Prostate gland (tissue), 2 donors: ENCODE results near the gene HTR1D. TPM values are rescaled to one million over a fixed set of nuclear protein-coding genes. Genes with fewer than 3 reads are reported as not detected.
"Not testable (repeated sequence)": the region's sequence is repeated elsewhere in the genome, so short reads cannot be mapped to it uniquely, and the experiment has no call there.

Experiments used
- DNase-seq: peaks from one replicate; pipeline ENCODE4 v3.0.0-alpha.2; 2019; ENCODE audit warnings: low spot score
- H3K27ac ChIP-seq, 2 donors: fragments of 200-600 bp; sonication (generic); 2 replicates each; pipeline ENCODE4 v1.5.1; 2017 to 2019
- H3K27me3 ChIP-seq: fragments of 200-600 bp; sonication (generic); replicated peaks from 2 replicates; pipeline ENCODE4 v1.5.1; 2019; ENCODE audit not compliant: insufficient read depth
- H3K36me3 ChIP-seq, 2 donors: fragments of 200-600 bp; sonication (generic); 1 replicate in 1 of 2; 2 replicates in 1 of 2; pipeline versions ENCODE4 v1.5.1 to v1.8.1; 2017 to 2019
- H3K4me1 ChIP-seq: fragments of 200-600 bp; sonication (generic); replicated peaks from 2 replicates; pipeline ENCODE4 v1.5.1; 2019
- H3K4me3 ChIP-seq, 2 donors: fragments of 200-600 bp; sonication (generic); 2 replicates each; pipeline ENCODE4 v1.5.1; 2017 to 2019
- H3K9me3 ChIP-seq: fragments of 200-600 bp; sonication (generic); 2 replicates; pipeline ENCODE4 v1.5.1; 2017
- CTCF ChIP-seq, 4 experiments: fragments of 200-600 bp in 2 of 4; fragments of 450-650 bp in 2 of 4; sonication (generic) in 2 of 4; IDR thresholded peaks; 1 replicate in 3 of 4; 2 replicates in 1 of 4; pipeline ENCODE4 v1.5.1; 2016 to 2019; ENCODE audit warnings: antibody characterized with exemption in 4 of 4, mild to moderate bottlenecking in 2 of 4, moderate library complexity in 2 of 4
- POLR2A ChIP-seq: fragments of 450-650 bp; IDR thresholded peaks from one replicate; pipeline ENCODE4 v1.6.1; 2016; ENCODE audit warnings: antibody characterized with exemption, mild to moderate bottlenecking
- POLR2AphosphoS5 ChIP-seq: sonication (generic); formaldehyde crosslinking; IDR thresholded peaks from one replicate; pipeline ENCODE4 v1.6.1; 2017; ENCODE audit warnings: antibody characterized with exemption
- WGBS: methylation state at CpG from one replicate; pipeline ENCODE4 v1.1.5; 2018; 5-methylcytosine and 5-hydroxymethylcytosine counted together
- intact Hi-C: fragments of 100-400 bp; cut with DNase I; formaldehyde crosslinking; loops from one replicate; pipeline ENCODE4 v1.14.2; 2022
- total RNA-seq, 2 donors: library from RNA; depleted of rRNA; stranded (reverse); fragments of >200 nt; gene quantifications; one replicate each; pipeline ENCODE4 v1.1.0, GENCODE V29; 2016

Gene HTR1D
- total RNA-seq, 2 donors from 2014 or later = 0.09 to 0.28 TPM

- no peaks in the 10 kb centered on the region for H3K27me3 ChIP-seq
- no peak for DNase-seq
- 56% methylated on average over 11 of the region's 11 CpGs for WGBS
- no peak overlapping the region for H3K4me3 ChIP-seq
- H3K4me1 ChIP-seq = no peaks in the 10 kb centered on the region
- no peak overlapping the region for H3K27ac ChIP-seq
- intact Hi-C loops = no loop called here
- H3K9me3 ChIP-seq = no peaks in the 10 kb centered on the region
- TF ChIP-seq POLR2AphosphoS5 (no peak), POLR2A (no peak), CTCF (IDR thresholded peaks at IDR 0.05) (no peak)
- H3K36me3 ChIP-seq = no peaks in the 10 kb centered on the region
These were observed 22.9 kb downstream of the HTR1D start for GRCh38 chr1:23194119-23194984.

- no peaks in the 10 kb centered on the region for H3K4me1 ChIP-seq
- intact Hi-C loops = no loop called here
- no peak overlapping the region for H3K4me3 ChIP-seq
- DNase-seq = no peak
- TF ChIP-seq POLR2AphosphoS5 (no peak), POLR2A (no peak), CTCF (IDR thresholded peaks at IDR 0.05) (no peak)
- H3K27ac ChIP-seq = no peak overlapping the region
- H3K27me3 ChIP-seq = no peaks in the 10 kb centered on the region
- 90% methylated on average over 27 of the region's 27 CpGs for WGBS
- no peaks in the 10 kb centered on the region for H3K36me3 ChIP-seq
- no peaks in the 10 kb centered on the region for H3K9me3 ChIP-seq
These were observed 23.7 kb downstream of the HTR1D start for GRCh38 chr1:23193391-23194118.

GRCh38 chr1:23191199-23191598 is 26.1 kb downstream of the HTR1D start:
- Histone ChIP-seq H3K4me3 (no peak overlapping the region), H3K27ac (no peak overlapping the region), H3K9me3 (no peaks in the 10 kb centered on the region), H3K4me1 (no peaks in the 10 kb centered on the region), H3K36me3 (no peaks in the 10 kb centered on the region), H3K27me3 (no peaks in the 10 kb centered on the region)
- intact Hi-C loops = no loop called here
- no peak for DNase-seq
- 91% methylated on average over 3 of the region's 3 CpGs for WGBS
- TF ChIP-seq POLR2A (no peak), POLR2AphosphoS5 (no peak), CTCF (IDR thresholded peaks at IDR 0.05) (no peak)

GRCh38 chr1:23188936-23189452 is 28.3 kb downstream of the HTR1D start:
- H3K27me3 ChIP-seq, H3K27ac ChIP-seq, H3K36me3 ChIP-seq, H3K4me1 ChIP-seq, DNase-seq, H3K9me3 ChIP-seq, H3K4me3 ChIP-seq: not testable (repeated sequence)
- 94% methylated on average over 13 of the region's 13 CpGs for WGBS
- intact Hi-C loops = loop anchor here (10.0 kb wide), 1 partner anchor 214 kb away; the partner anchor contains the start of gene LACTBL1

GRCh38 chr1:23188434-23188884 is 28.8 kb downstream of the HTR1D start:
- Histone ChIP-seq H3K27me3 (no peaks in the 10 kb centered on the region), H3K27ac (no peak overlapping the region), H3K4me1 (no peaks in the 10 kb centered on the region), H3K4me3 (no peak overlapping the region), H3K9me3 (no peaks in the 10 kb centered on the region), H3K36me3 (no peaks in the 10 kb centered on the region)
- DNase-seq = no peak
- TF ChIP-seq CTCF (IDR thresholded peaks at IDR 0.05) (no peak), POLR2A (no peak), POLR2AphosphoS5 (no peak)
- 38% methylated on average over 6 of the region's 6 CpGs for WGBS
- intact Hi-C loops = loop anchor here (10.0 kb wide), 1 partner anchor 214 kb away; the partner anchor contains the start of gene LACTBL1
